ENCODE results near the gene PDCD11.

The PDCD11 gene

GRCh38 chr10:103419101-103419500, 22.7 kb downstream of the PDCD11 start:
- Histone ChIP-seq H3K4me3 (ENCODE audit: low read length) (no peak overlapping the region), H3K27me3 (replicated peaks; ENCODE audit: insufficient read depth, low read length) (no peaks in the 10 kb centered on the region), H3F3A (ENCODE audit: insufficient read depth, low read length) (no peaks in the 10 kb centered on the region), H3K27ac (ENCODE audit: low read length) (no peak overlapping the region), H3K36me3 (replicated peaks; ENCODE audit: insufficient read depth, low read length) (peaks cover 29% of the 10 kb centered on the region), H3K9me3 (replicated peaks; ENCODE audit: insufficient read depth, low read length) (no peaks in the 10 kb centered on the region), H3K9me2 (replicated peaks; ENCODE audit: insufficient read depth, low read length) (no peaks in the 10 kb centered on the region), H3K4me2 (ENCODE audit: low read depth, low read length) (no peak overlapping the region), H3K79me2 (ENCODE audit: low read length) (peaks cover 10% of the 10 kb centered on the region; the same call in 1 of the 2 replicates), H2AFZ (ENCODE audit: low read length) (no peak overlapping the region), H3K9ac (ENCODE audit: low read length) (no peak overlapping the region), H3K4me1 (ENCODE audit: low read length) (no peaks in the 10 kb centered on the region), H4K20me1 (ENCODE audit: insufficient read depth, low read length) (no peaks in the 10 kb centered on the region)
- DNase-seq = no peak
- TF ChIP-seq EZH2 (optimal IDR thresholded peaks at IDR 0.05; ENCODE audit: low read depth, low read length) (no peak), CTCF (IDR thresholded peaks at IDR 0.05; ENCODE audit: low read length) (no peak), EZH2phosphoT487 (IDR thresholded peaks at IDR 0.05; ENCODE audit: low read length) (no peak)

GRCh38 chr10:103423748-103424147, 27.3 kb downstream of the PDCD11 start:
- TF ChIP-seq EZH2 (optimal IDR thresholded peaks at IDR 0.05; ENCODE audit: low read depth, low read length) = no peak
- no peak for TF ChIP-seq EZH2phosphoT487 (IDR thresholded peaks at IDR 0.05; ENCODE audit: low read length)
- no peak for TF ChIP-seq CTCF (IDR thresholded peaks at IDR 0.05; ENCODE audit: low read length)
- H3K27me3 ChIP-seq (replicated peaks; ENCODE audit: insufficient read depth, low read length) = no peaks in the 10 kb centered on the region
- H3F3A ChIP-seq (ENCODE audit: insufficient read depth, low read length) = no peaks in the 10 kb centered on the region
- H3K79me2 ChIP-seq (ENCODE audit: low read length) = 0 out of 2 replicates have a peak, but pooled peaks cover 6% of the 10 kb centered on the region
- H2AFZ ChIP-seq (ENCODE audit: low read length) = no peak overlapping the region
- no peaks in the 10 kb centered on the region for H4K20me1 ChIP-seq (ENCODE audit: insufficient read depth, low read length)
- no peaks in the 10 kb centered on the region for H3K9me3 ChIP-seq (replicated peaks; ENCODE audit: insufficient read depth, low read length)
- no peak overlapping the region for H3K27ac ChIP-seq (ENCODE audit: low read length)
- H3K4me2 ChIP-seq (ENCODE audit: low read depth, low read length) = no peak overlapping the region
- H3K36me3 ChIP-seq (replicated peaks; ENCODE audit: insufficient read depth, low read length) = peaks cover 15% of the 10 kb centered on the region; the same call in 1 of the 2 replicates
- no peak for DNase-seq
- no peaks in the 10 kb centered on the region for H3K4me1 ChIP-seq (ENCODE audit: low read length)
- H3K9me2 ChIP-seq (replicated peaks; ENCODE audit: insufficient read depth, low read length) = no peaks in the 10 kb centered on the region
- H3K9ac ChIP-seq (ENCODE audit: low read length) = no peak overlapping the region
- H3K4me3 ChIP-seq (ENCODE audit: low read length) = no peak overlapping the region

GRCh38 chr10:103427866-103428265, 31.4 kb downstream of the PDCD11 start:
- Histone ChIP-seq H3K4me3 (ENCODE audit: low read length) (no peak overlapping the region), H3K9ac (ENCODE audit: low read length) (no peak overlapping the region), H3K4me2 (ENCODE audit: low read depth, low read length) (no peak overlapping the region), H3K4me1 (ENCODE audit: low read length) (no peaks in the 10 kb centered on the region), H4K20me1 (ENCODE audit: insufficient read depth, low read length) (no peaks in the 10 kb centered on the region), H3K79me2 (ENCODE audit: low read length) (0 out of 2 replicates have a peak, but pooled peaks cover 2% of the 10 kb centered on the region), H3K9me2 (replicated peaks; ENCODE audit: insufficient read depth, low read length) (no peaks in the 10 kb centered on the region), H3K27me3 (replicated peaks; ENCODE audit: insufficient read depth, low read length) (no peaks in the 10 kb centered on the region), H3K36me3 (replicated peaks; ENCODE audit: insufficient read depth, low read length) (peaks cover 10% of the 10 kb centered on the region), H3K9me3 (replicated peaks; ENCODE audit: insufficient read depth, low read length) (no peaks in the 10 kb centered on the region), H3K27ac (ENCODE audit: low read length) (no peak overlapping the region), H3F3A (ENCODE audit: insufficient read depth, low read length) (no peaks in the 10 kb centered on the region), H2AFZ (ENCODE audit: low read length) (no peak overlapping the region)
- TF ChIP-seq CTCF (IDR thresholded peaks at IDR 0.05; ENCODE audit: low read length) (no peak), EZH2phosphoT487 (IDR thresholded peaks at IDR 0.05; ENCODE audit: low read length) (no peak), EZH2 (optimal IDR thresholded peaks at IDR 0.05; ENCODE audit: low read depth, low read length) (no peak)
- DNase-seq = no peak
